ENCODE results near the gene TMEM59. TPM values are rescaled to one million over a fixed set of nuclear protein-coding genes. Genes with fewer than 3 reads are reported as not detected.

Gene TMEM59
- total RNA-seq, 1 experiment from 2014 or later = 121 TPM

DNA sequence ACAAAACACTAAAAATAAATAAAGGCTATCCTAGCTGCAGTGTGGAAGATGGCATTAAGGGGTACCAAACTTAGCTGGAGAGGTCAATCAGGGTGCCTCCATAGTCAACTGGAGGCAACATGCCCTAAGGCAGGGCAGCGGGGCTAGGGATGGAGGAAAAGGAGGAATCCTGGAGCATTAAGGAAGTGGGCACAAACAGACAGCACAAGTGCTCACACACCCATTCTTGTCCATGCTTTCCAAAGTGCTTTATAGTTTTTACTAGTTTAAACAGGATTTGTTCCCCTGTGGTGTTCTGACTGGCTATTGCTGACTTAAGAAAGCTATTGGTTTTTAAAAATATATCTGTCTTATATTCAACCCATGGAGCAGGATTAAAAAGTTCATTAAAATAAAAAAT lies 33.8 kb upstream of the TMEM59 start:
- BruUV-seq (replicated peaks) = no TSS peak
- H2AFZ ChIP-seq (ENCODE audit: low read depth, low read length, poor library complexity, severe bottlenecking) = no peak overlapping the region
- RAD21 ChIA-PET (ENCODE audit: low non-redundant PET in 1 of 2, low total read pairs in 2 of 2, uncharacterized antibody in 2 of 2, unreplicated experiment in 2 of 2) = no interaction called here
- H3K27ac ChIP-seq (ENCODE audit: low read depth, low read length) = no peak overlapping the region
- H3K4me3 ChIP-seq (replicated peaks in 1 of 2; ENCODE audit: low read depth in 1 of 2, low read length in 2 of 2) = no peak overlapping the region
- peaks cover 0 to 2% of the 10 kb centered on the region in 2 experiments; a peak in 2 of 4 replicates for H3K4me1 ChIP-seq (ENCODE audit: control insufficient read depth in 1 of 2, insufficient read depth in 2 of 2, low read length in 2 of 2)
- TF ChIP-seq, protein P1, sequence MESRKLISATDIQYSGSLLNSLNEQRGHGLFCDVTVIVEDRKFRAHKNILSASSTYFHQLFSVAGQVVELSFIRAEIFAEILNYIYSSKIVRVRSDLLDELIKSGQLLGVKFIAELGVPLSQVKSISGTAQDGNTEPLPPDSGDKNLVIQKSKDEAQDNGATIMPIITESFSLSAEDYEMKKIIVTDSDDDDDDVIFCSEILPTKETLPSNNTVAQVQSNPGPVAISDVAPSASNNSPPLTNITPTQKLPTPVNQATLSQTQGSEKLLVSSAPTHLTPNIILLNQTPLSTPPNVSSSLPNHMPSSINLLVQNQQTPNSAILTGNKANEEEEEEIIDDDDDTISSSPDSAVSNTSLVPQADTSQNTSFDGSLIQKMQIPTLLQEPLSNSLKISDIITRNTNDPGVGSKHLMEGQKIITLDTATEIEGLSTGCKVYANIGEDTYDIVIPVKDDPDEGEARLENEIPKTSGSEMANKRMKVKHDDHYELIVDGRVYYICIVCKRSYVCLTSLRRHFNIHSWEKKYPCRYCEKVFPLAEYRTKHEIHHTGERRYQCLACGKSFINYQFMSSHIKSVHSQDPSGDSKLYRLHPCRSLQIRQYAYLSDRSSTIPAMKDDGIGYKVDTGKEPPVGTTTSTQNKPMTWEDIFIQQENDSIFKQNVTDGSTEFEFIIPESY (IDR thresholded peaks at IDR 0.05; ENCODE audit: extremely low read depth, insufficient replicate concordance, low read length) = no peak
- no peak for TF ChIP-seq SIN3A (IDR thresholded peaks at IDR 0.05; ENCODE audit: low read depth)
- TF ChIP-seq SP1 (IDR thresholded peaks at IDR 0.05; ENCODE audit: low read depth) = no peak
- no peak for TF ChIP-seq EZH2 (IDR thresholded peaks at IDR 0.05)
- no peak for TF ChIP-seq ZNF274 (IDR thresholded peaks at IDR 0.05; ENCODE audit: low read depth, low read length)
- TF ChIP-seq, protein P2, sequence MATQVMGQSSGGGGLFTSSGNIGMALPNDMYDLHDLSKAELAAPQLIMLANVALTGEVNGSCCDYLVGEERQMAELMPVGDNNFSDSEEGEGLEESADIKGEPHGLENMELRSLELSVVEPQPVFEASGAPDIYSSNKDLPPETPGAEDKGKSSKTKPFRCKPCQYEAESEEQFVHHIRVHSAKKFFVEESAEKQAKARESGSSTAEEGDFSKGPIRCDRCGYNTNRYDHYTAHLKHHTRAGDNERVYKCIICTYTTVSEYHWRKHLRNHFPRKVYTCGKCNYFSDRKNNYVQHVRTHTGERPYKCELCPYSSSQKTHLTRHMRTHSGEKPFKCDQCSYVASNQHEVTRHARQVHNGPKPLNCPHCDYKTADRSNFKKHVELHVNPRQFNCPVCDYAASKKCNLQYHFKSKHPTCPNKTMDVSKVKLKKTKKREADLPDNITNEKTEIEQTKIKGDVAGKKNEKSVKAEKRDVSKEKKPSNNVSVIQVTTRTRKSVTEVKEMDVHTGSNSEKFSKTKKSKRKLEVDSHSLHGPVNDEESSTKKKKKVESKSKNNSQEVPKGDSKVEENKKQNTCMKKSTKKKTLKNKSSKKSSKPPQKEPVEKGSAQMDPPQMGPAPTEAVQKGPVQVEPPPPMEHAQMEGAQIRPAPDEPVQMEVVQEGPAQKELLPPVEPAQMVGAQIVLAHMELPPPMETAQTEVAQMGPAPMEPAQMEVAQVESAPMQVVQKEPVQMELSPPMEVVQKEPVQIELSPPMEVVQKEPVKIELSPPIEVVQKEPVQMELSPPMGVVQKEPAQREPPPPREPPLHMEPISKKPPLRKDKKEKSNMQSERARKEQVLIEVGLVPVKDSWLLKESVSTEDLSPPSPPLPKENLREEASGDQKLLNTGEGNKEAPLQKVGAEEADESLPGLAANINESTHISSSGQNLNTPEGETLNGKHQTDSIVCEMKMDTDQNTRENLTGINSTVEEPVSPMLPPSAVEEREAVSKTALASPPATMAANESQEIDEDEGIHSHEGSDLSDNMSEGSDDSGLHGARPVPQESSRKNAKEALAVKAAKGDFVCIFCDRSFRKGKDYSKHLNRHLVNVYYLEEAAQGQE (IDR thresholded peaks at IDR 0.05; ENCODE audit: low read depth) = no peak
- TF ChIP-seq ZFX (IDR thresholded peaks at IDR 0.05) = no peak
- no peak for TF ChIP-seq EZH2phosphoT487 (IDR thresholded peaks at IDR 0.05; ENCODE audit: borderline replicate concordance)
- TF ChIP-seq RAD21 (IDR thresholded peaks at IDR 0.05; ENCODE audit: low read depth) = no peak
- TF ChIP-seq ELF1 (IDR thresholded peaks at IDR 0.05; ENCODE audit: borderline replicate concordance, low read depth) = no peak
- no peaks in the 10 kb centered on the region for H3K9me3 ChIP-seq (ENCODE audit: control insufficient read depth in 1 of 2, insufficient read depth in 1 of 2, low read depth in 1 of 2, low read length in 2 of 2)
- H3K79me2 ChIP-seq (ENCODE audit: insufficient read depth, low read length) = no peaks in the 10 kb centered on the region
- POLR2A ChIA-PET = no interaction called here
- H3K9ac ChIP-seq (ENCODE audit: low read length) = no peak overlapping the region
- no peaks in the 10 kb centered on the region for H3K9me2 ChIP-seq (ENCODE audit: insufficient read depth)
- intact Hi-C loops (cut with micrococcal nuclease) = no loop called here
- no peaks in the 10 kb centered on the region for H3K36me3 ChIP-seq (ENCODE audit: control insufficient read depth in 1 of 2, insufficient read depth in 2 of 2, low read length in 2 of 2)
- DNase-seq (ENCODE audit: low read depth, low spot score) (no peak), ATAC-seq (no peak)
- CTCF ChIA-PET = no interaction called here
- no peaks in the 10 kb centered on the region for H4K20me1 ChIP-seq (ENCODE audit: insufficient read depth)
- no peak overlapping the region for H3K4me2 ChIP-seq (ENCODE audit: low read length)
- H3K27me3 ChIP-seq (ENCODE audit: insufficient read depth, low read length) = no peaks in the 10 kb centered on the region
